ENCODE data around the gene HMG20A.

The HMG20A gene

DNA sequence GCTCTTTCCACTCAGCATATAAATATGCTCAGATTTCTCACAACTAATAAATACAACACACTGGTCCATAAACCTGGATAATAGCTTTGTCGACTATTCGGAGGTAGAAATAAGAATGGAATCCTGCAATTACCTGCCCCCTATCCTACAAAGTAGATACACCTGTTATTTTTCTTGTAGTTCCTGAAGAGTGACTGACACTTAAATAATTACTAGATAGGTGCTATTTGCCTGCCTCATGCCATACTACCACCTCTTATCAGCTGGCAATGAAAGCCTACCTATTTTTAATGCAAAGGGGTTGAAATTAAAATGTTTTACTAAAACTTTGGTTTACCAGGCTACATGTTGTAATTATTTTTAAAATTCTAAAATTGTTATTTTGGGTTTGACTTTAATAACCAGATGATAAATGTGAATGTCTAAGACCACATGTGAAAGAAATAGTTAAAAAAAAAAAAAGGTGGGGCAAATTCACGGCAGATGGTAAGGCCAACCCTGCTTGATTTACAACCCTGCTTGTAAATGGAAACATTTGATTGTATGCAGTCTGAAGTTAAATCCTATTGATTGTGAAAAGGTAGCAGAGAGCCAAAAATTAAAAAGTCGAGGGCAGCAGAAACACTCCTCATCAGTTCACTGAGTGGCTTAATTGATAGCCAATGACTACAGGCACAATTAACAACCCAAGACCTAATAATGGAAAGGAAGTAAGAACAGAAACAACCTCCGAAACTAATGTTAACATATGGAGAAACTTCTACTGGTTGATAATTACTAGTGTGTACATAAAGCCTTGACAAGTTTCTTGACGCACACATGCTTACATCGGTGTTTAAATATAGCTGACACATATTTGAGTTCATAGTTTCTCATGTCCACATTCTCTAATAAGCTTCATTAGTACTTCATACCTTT lies 9.7 kb upstream of the HMG20A start:
- no peak for TF ChIP-seq CTCF (IDR thresholded peaks at IDR 0.05)
- no peak overlapping the region for H3K27ac ChIP-seq

GRCh38 chr15:77411619-77411976 lies 9.1 kb upstream of the HMG20A start:
- Histone ChIP-seq H3K79me2 (no peaks in the 10 kb centered on the region), H3K9me3 (ENCODE audit: control insufficient read depth, low read length) (no peaks in the 10 kb centered on the region), H2AFZ (no peak overlapping the region), H3K9ac (no peak overlapping the region), H3K4me1 (no peaks in the 10 kb centered on the region), H3K27ac (no peak overlapping the region), H3K36me3 (ENCODE audit: control insufficient read depth, insufficient read depth, low read length) (no peaks in the 10 kb centered on the region), H3K4me3 (ENCODE audit: low read depth, low read length) (no peak overlapping the region), H3K4me2 (ENCODE audit: low read length) (no peak overlapping the region), H3K27me3 (ENCODE audit: control insufficient read depth, insufficient read depth, low read length) (no peaks in the 10 kb centered on the region)
- no peak for TF ChIP-seq CTCF (IDR thresholded peaks at IDR 0.05)

More for the DNA sequence above, 9.7 kb upstream of the HMG20A start:
- Histone ChIP-seq H3K27me3 (ENCODE audit: control insufficient read depth, insufficient read depth, low read length) (no peaks in the 10 kb centered on the region), H3K79me2 (no peaks in the 10 kb centered on the region), H3K4me1 (no peaks in the 10 kb centered on the region), H3K36me3 (ENCODE audit: control insufficient read depth, insufficient read depth, low read length) (no peaks in the 10 kb centered on the region), H3K9ac (no peak overlapping the region), H2AFZ (no peak overlapping the region), H3K4me2 (ENCODE audit: low read length) (no peak overlapping the region), H3K4me3 (ENCODE audit: low read depth, low read length) (no peak overlapping the region), H3K9me3 (ENCODE audit: control insufficient read depth, low read length) (no peaks in the 10 kb centered on the region)

DNA sequence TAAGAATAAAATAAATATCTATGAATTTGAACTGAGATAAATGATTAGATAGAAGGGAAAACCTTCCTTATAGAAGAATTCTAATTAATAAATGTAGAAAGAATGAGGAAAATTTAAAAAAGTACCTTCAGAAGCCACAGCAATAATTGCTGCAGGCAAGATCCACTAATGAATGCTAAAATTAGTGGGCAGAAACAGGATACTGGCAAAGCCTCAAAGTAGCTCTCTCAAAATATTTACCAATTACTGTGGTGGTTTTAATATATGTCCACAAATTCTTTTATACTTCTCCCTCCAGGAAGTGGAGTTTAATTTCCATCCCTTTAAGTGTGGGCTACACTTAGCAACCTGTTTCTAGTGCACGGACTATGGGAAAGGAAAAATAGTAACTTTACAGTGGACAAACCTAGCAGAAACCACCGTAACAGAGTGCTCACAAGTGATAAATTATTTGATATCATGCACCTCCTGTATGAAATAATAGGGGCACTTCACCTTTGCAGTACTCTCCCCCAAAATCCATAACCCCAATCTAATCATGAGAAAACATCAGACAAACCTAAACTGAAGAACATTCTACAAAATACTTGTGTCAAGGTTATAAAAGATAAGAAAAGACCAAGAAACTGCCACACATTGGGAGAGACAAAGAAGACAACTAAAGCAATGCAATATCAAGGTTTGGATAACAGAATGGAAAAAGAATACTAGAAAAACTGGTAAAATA lies 7.6 kb upstream of the HMG20A start:
- H3K27me3 ChIP-seq (ENCODE audit: control insufficient read depth, insufficient read depth, low read length), result no peaks in the 10 kb centered on the region
- H2AFZ ChIP-seq, result no peak overlapping the region
- no peak overlapping the region for H3K4me3 ChIP-seq (ENCODE audit: low read depth, low read length)
- no peaks in the 10 kb centered on the region for H3K9me3 ChIP-seq (ENCODE audit: control insufficient read depth, low read length)
- no peak overlapping the region for H3K27ac ChIP-seq
- no peaks in the 10 kb centered on the region for H3K4me1 ChIP-seq
- no peak for TF ChIP-seq CTCF (IDR thresholded peaks at IDR 0.05)
- no peaks in the 10 kb centered on the region for H3K79me2 ChIP-seq
- no peaks in the 10 kb centered on the region for H3K36me3 ChIP-seq (ENCODE audit: control insufficient read depth, insufficient read depth, low read length)
- H3K4me2 ChIP-seq (ENCODE audit: low read length), result no peak overlapping the region
- no peak overlapping the region for H3K9ac ChIP-seq

DNA sequence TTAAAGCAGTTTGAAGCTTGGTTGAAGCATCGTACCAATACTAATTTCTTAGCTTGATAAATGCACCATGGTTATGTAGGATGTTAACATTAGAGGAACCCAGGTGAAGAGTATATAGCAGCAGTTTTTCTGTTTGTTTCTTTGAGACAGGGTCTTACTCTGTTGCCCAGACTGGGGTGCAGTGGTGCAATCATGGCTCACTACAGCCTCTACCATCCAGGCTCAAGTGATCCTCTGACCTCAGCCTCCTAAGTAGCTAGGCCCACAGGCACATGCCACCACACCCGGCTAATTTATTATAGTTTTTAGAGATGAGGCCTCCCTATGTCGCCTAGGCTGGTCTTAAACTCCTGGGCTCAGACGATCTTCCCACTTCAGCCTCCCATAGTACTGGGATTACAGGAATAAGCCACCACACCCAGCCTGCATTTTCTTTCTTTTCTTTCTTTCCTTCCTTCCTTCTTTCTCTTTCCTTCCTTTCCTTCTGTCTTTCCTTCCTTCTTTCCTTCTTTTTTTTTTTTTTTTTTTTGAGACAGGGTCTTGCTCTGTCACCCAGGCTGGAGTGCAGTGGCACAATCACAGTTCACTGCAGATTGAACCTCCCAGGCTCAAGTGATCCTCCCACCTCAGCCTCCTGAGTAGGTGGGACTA lies 6.9 kb upstream of the HMG20A start:
- no peak overlapping the region for H3K27ac ChIP-seq
- no peaks in the 10 kb centered on the region for H3K9me3 ChIP-seq (ENCODE audit: control insufficient read depth, low read length)
- H3K4me3 ChIP-seq (ENCODE audit: low read depth, low read length), result no peak overlapping the region
- H3K4me2 ChIP-seq (ENCODE audit: low read length), result no peak overlapping the region
- no peaks in the 10 kb centered on the region for H3K79me2 ChIP-seq
- no peak overlapping the region for H3K9ac ChIP-seq
- H3K4me1 ChIP-seq, result no peaks in the 10 kb centered on the region
- no peaks in the 10 kb centered on the region for H3K27me3 ChIP-seq (ENCODE audit: control insufficient read depth, insufficient read depth, low read length)
- H2AFZ ChIP-seq, result no peak overlapping the region
- no peak for TF ChIP-seq CTCF (IDR thresholded peaks at IDR 0.05)
- H3K36me3 ChIP-seq (ENCODE audit: control insufficient read depth, insufficient read depth, low read length), result no peaks in the 10 kb centered on the region
